Left ventricle myocardium inferior (tissue), 1 donor: ENCODE measurements around the gene SHC4. TPM values are rescaled to one million over a fixed set of nuclear protein-coding genes. Genes with fewer than 3 reads are reported as not detected.
"Not testable (repeated sequence)": the region's sequence is repeated elsewhere in the genome, so short reads cannot be mapped to it uniquely, and the experiment has no call there.

Source experiments
- DNase-seq: peaks from one replicate; pipeline ENCODE4 v3.0.0-alpha.2; 2020
- H3K27ac ChIP-seq: fragments of 200-600 bp; replicated peaks from 2 replicates; pipeline ENCODE4 v1.8.0; 2021
- H3K27me3 ChIP-seq: fragments of 200-600 bp; 2 replicates; pipeline ENCODE4 v1.8.0; 2021; ENCODE audit warnings: low read depth
- H3K36me3 ChIP-seq: fragments of 200-600 bp; 2 replicates; pipeline ENCODE4 v1.8.0; 2021
- H3K4me1 ChIP-seq: fragments of 200-600 bp; 2 replicates; pipeline ENCODE4 v1.8.0; 2021
- H3K4me3 ChIP-seq: fragments of 200-600 bp; 2 replicates; pipeline ENCODE4 v1.8.0; 2021; ENCODE audit warnings: mild to moderate bottlenecking, moderate library complexity
- H3K9me3 ChIP-seq: fragments of 200-600 bp; replicated peaks from 2 replicates; pipeline ENCODE4 v1.8.0; 2021
- CTCF ChIP-seq: fragments of 200-600 bp; IDR thresholded peaks from 2 replicates; pipeline ENCODE4 v1.8.0; 2021; ENCODE audit warnings: antibody characterized with exemption, mild to moderate bottlenecking, borderline replicate concordance
- intact Hi-C: fragments of 100-400 bp; cut with micrococcal nuclease; formaldehyde crosslinking; loops from one replicate; pipeline ENCODE4 v1.11.0; 2022
- total RNA-seq: library from RNA; stranded (reverse); fragmentation: NEBNext Ultra II Directional; extraction: Animal tissue kit (Norgen Biotek cat#: 25700); gene quantifications from one replicate; pipeline ENCODE4 v1.2.1, GENCODE V29; 2021
- donor health status: DM: no; HTN: yes; CAD: no; lungs with severe emphysema.

The SHC4 gene
- total RNA-seq, 1 donor from 2014 or later = 3.3 TPM

DNA sequence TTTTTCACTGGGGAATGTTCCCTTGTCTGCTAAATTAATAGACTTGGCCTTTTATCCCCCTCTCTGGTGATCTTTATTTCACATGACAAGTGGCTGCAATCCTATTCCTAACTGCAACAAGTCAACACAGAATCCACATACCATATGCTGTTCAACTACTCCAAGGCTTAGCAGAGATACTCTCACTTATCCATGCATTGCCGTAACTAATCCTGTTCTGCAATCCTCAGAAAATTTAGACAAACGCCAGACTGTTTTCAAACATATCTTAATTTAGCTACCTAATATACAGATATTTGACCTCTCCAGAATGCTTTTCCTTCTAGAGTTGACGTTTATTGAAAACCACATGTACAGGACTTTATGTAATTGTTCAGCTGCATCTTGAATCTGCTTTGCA, 47.9 kb downstream of the SHC4 start:
- Histone ChIP-seq H3K27ac (no peak overlapping the region), H3K4me3 (no peak overlapping the region), H3K9me3 (peaks cover 4% of the 10 kb centered on the region), H3K36me3 (no peaks in the 10 kb centered on the region), H3K4me1 (no peaks in the 10 kb centered on the region), H3K27me3 (no peaks in the 10 kb centered on the region)
- DNase-seq = no peak
- no peak for TF ChIP-seq CTCF
- intact Hi-C loops = no loop called here

DNA sequence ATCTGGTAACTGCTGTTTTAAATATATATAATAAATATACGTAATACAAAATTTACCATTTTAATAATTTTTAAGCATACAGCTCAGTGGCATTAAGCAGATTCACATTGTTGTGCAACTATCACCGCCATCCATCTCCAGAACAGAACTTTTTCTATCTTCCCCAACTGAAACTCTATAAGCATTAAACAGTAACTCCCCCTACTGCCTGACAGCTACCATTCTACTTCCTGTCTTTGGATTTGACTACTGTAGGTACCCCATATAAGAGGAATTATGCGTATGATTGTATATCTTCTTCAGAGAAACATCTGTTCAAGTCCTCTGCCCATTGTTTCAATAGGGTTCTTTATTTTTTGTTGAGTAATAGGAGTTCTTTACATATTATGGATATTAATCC, 49.0 kb downstream of the SHC4 start:
- Histone ChIP-seq H3K9me3 (peaks cover 4% of the 10 kb centered on the region), H3K27me3 (no peaks in the 10 kb centered on the region), H3K4me1 (no peaks in the 10 kb centered on the region), H3K4me3 (no peak overlapping the region), H3K27ac (no peak overlapping the region), H3K36me3 (no peaks in the 10 kb centered on the region)
- no peak for DNase-seq
- no peak for TF ChIP-seq CTCF
- intact Hi-C loops = no loop called here

GRCh38 chr15:48913141-48913540, 50.6 kb downstream of the SHC4 start:
- intact Hi-C loops = no loop called here
- TF ChIP-seq CTCF = no peak
- H3K4me3 ChIP-seq = no peak overlapping the region
- H3K9me3 ChIP-seq = peaks cover 4% of the 10 kb centered on the region
- no peak overlapping the region for H3K27ac ChIP-seq
- H3K4me1 ChIP-seq = no peaks in the 10 kb centered on the region
- H3K36me3 ChIP-seq = no peaks in the 10 kb centered on the region
- no peaks in the 10 kb centered on the region for H3K27me3 ChIP-seq
- DNase-seq = no peak

DNA sequence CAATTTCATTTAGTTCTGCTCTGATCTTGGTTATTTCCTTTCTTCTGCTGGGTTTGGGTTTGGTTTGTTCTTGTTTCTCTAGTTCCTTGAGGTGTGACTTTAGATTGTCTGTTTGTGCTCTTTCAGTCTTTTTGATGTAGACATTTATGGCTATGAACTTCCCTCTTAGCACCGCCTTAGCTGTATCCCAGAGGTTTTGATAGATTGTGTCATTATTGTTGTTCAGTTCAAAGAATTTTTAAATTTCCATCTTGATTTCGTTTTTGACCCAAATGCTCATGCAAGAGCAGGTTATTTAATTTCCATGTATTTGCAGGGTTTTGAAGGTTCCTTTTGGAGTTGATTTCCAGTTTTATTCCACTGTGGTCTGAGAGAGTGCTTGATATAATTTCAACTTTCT, 53.2 kb downstream of the SHC4 start:
- H3K4me1 ChIP-seq, H3K27ac ChIP-seq, H3K27me3 ChIP-seq, H3K4me3 ChIP-seq, H3K36me3 ChIP-seq, DNase-seq, intact Hi-C loops, H3K9me3 ChIP-seq: not testable (repeated sequence)

DNA sequence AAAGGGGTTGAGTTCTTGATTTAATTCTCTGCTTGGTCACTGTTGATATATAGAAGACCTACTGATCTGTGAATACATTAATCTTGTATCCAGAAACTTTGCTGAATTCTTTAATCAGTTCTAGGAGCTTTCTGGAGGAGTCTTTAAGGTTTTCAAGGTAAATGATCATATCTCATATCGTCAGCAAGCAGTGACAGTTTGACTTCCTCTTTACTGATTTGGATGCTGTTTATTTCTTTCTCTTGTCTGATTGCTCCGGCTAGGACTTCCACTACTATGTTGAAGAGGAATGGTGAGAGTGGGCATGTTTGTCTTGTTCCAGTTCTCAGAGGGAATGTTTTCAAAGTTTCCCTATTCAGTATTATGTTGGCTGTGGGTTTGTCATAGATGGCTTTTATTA, 54.4 kb downstream of the SHC4 start:
- DNase-seq, H3K4me1 ChIP-seq, H3K36me3 ChIP-seq, H3K27ac ChIP-seq, intact Hi-C loops, H3K4me3 ChIP-seq, H3K27me3 ChIP-seq, H3K9me3 ChIP-seq: not testable (repeated sequence)

GRCh38 chr15:48905847-48906246, 57.9 kb downstream of the SHC4 start:
- intact Hi-C loops = no loop called here
- DNase-seq = no peak
- H3K27me3 ChIP-seq = no peaks in the 10 kb centered on the region
- no peaks in the 10 kb centered on the region for H3K4me1 ChIP-seq
- no peak overlapping the region for H3K27ac ChIP-seq
- no peaks in the 10 kb centered on the region for H3K36me3 ChIP-seq
- no peak overlapping the region for H3K4me3 ChIP-seq
- no peaks in the 10 kb centered on the region for H3K9me3 ChIP-seq
- TF ChIP-seq CTCF = no peak

DNA sequence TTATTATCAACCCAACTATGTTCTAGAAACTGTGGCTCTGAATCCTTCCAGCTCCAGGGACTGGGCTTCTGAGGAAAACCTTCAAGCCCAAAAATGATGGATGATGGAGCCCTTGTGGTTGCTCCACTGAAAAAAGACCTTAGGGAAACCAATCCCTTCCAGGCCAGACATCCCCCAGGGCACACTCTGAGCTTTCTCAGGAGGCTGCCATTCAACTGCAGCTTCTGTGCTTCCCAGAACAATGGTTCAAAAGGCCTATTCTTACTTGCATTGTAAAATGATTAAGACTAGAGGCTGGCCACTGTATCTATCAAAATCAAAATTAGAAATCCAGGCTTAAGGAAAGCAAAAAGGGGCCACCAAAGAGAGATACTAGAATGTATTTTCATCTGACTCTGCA, 58.5 kb downstream of the SHC4 start:
- TF ChIP-seq CTCF = no peak
- Histone ChIP-seq H3K36me3 (no peaks in the 10 kb centered on the region), H3K4me1 (no peaks in the 10 kb centered on the region), H3K27me3 (no peaks in the 10 kb centered on the region), H3K9me3 (no peaks in the 10 kb centered on the region), H3K4me3 (no peak overlapping the region), H3K27ac (no peak overlapping the region)
- intact Hi-C loops = no loop called here
- no peak for DNase-seq
